ENCODE measurements around the gene ST8SIA5.
A peak's percentile ranks its signal among the peaks of the same experiment; 100 is the strongest.

The ST8SIA5 gene

DNA sequence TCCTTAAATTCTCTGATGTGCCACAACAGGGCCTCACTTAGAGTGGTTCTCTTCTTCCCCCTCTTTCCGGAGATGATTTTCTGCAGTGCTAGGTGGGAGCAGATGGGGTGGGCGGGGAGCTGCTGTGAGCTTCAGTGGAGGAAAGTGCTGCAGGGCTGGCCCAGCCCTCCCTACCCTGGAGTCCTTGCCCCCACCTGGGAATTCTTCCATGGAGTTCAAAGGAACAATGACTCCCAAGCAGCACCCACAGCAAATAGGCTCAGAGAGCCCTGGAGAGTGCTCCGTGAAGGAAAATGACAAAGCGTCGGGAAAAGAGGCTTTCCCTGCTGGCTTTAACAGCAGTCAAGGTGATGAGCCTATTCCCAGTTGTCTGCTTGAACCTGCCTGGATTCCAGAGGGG lies 128.6 kb downstream of the ST8SIA5 start:
- peaks cover 36% of the 10 kb centered on the region for H3K4me1 ChIP-seq (ENCODE audit: insufficient read depth, low read length)
- H3K4me2 ChIP-seq (ENCODE audit: insufficient read depth, low read length): no peak overlapping the region
- H3K36me3 ChIP-seq (ENCODE audit: insufficient read depth, low read length): no peaks in the 10 kb centered on the region
- H3K4me3 ChIP-seq (ENCODE audit: low read depth in 1 of 2, low read length in 2 of 2): no peak overlapping the region
- DNase-seq (no peak), ATAC-seq (ENCODE audit: insufficient read depth, low read depth) (no peak)
- no peaks in the 10 kb centered on the region for H3K27me3 ChIP-seq (ENCODE audit: insufficient read depth, low read length, poor library complexity)
- H3K9ac ChIP-seq (ENCODE audit: low read depth, low read length): no peak overlapping the region
- H4K20me1 ChIP-seq (ENCODE audit: insufficient read depth, low read length): no peaks in the 10 kb centered on the region
- H3K27ac ChIP-seq (ENCODE audit: low read length): no peak overlapping the region
- no peak overlapping the region for H2AFZ ChIP-seq (ENCODE audit: low read depth, low read length)
- TF ChIP-seq, protein P1, sequence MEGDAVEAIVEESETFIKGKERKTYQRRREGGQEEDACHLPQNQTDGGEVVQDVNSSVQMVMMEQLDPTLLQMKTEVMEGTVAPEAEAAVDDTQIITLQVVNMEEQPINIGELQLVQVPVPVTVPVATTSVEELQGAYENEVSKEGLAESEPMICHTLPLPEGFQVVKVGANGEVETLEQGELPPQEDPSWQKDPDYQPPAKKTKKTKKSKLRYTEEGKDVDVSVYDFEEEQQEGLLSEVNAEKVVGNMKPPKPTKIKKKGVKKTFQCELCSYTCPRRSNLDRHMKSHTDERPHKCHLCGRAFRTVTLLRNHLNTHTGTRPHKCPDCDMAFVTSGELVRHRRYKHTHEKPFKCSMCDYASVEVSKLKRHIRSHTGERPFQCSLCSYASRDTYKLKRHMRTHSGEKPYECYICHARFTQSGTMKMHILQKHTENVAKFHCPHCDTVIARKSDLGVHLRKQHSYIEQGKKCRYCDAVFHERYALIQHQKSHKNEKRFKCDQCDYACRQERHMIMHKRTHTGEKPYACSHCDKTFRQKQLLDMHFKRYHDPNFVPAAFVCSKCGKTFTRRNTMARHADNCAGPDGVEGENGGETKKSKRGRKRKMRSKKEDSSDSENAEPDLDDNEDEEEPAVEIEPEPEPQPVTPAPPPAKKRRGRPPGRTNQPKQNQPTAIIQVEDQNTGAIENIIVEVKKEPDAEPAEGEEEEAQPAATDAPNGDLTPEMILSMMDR (IDR thresholded peaks at IDR 0.05; ENCODE audit: borderline replicate concordance, extremely low read depth, low read length, poor library complexity, severe bottlenecking): no peak
- no peak for TF ChIP-seq EZH2 (IDR thresholded peaks at IDR 0.05; ENCODE audit: borderline replicate concordance, low read depth, low read length, severe bottlenecking)
- H3K79me2 ChIP-seq (ENCODE audit: insufficient read depth, low read length): no peaks in the 10 kb centered on the region
- H3K9me3 ChIP-seq (ENCODE audit: insufficient read depth, low read length, severe bottlenecking): no peaks in the 10 kb centered on the region

DNA sequence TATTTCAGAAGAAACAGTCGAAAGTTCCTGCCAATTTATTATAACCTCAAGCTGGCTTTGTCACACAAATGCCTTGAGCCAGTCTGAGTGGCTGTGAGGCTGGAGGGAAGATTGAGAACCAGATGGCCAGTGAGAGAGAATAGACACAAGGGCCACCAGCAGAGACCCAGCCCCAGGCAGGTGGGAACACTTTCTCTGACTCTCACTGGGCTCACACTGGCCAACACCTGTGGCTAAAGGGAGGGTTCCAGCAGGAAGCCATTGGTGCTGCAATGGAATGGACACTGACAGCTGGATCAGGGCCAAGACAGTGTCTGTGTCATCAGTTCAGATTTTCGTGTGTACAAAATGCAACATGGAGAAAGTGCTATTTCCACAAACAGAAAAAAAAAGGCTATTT lies 129.7 kb downstream of the ST8SIA5 start:
- H3K27ac ChIP-seq (ENCODE audit: low read length): no peak overlapping the region
- no peaks in the 10 kb centered on the region for H3K36me3 ChIP-seq (ENCODE audit: insufficient read depth, low read length)
- no peak for ATAC-seq (ENCODE audit: insufficient read depth, low read depth)
- no peaks in the 10 kb centered on the region for H4K20me1 ChIP-seq (ENCODE audit: insufficient read depth, low read length)
- H2AFZ ChIP-seq (ENCODE audit: low read depth, low read length): no peak overlapping the region
- H3K79me2 ChIP-seq (ENCODE audit: insufficient read depth, low read length): no peaks in the 10 kb centered on the region
- no peak overlapping the region for H3K9ac ChIP-seq (ENCODE audit: low read depth, low read length)
- no peak for DNase-seq
- H3K27me3 ChIP-seq (ENCODE audit: insufficient read depth, low read length, poor library complexity): no peaks in the 10 kb centered on the region
- H3K4me3 ChIP-seq (ENCODE audit: low read depth in 1 of 2, low read length in 2 of 2): no peak overlapping the region
- TF ChIP-seq, protein P1 (IDR thresholded peaks at IDR 0.05; ENCODE audit: borderline replicate concordance, extremely low read depth, low read length, poor library complexity, severe bottlenecking): no peak
- TF ChIP-seq EZH2 (IDR thresholded peaks at IDR 0.05; ENCODE audit: borderline replicate concordance, low read depth, low read length, severe bottlenecking): no peak
- no peak overlapping the region for H3K4me2 ChIP-seq (ENCODE audit: insufficient read depth, low read length)
- peaks cover 47% of the 10 kb centered on the region for H3K4me1 ChIP-seq (ENCODE audit: insufficient read depth, low read length)
- H3K9me3 ChIP-seq (ENCODE audit: insufficient read depth, low read length, severe bottlenecking): no peaks in the 10 kb centered on the region

DNA sequence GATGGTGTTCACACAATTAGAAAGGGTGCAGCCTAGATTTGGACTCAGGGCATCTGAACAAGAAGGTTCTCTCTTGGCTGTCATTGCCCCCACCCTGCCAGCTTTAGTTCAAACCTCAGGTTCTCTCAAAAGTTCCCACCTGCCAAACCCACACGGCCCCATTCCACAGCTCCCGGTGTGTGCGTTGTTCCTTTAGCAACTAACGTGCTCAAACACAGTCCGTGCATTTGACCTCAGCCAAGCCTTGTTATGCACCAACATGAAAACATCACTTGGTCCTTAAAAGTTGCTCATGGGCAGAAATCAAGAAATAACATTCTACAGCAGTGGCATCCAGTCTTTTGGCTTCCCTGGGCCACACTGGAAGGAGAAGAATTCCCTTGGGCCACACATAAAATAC lies 131.8 kb downstream of the ST8SIA5 start:
- no peak overlapping the region for H3K4me2 ChIP-seq (ENCODE audit: insufficient read depth, low read length)
- H3K27me3 ChIP-seq (ENCODE audit: insufficient read depth, low read length, poor library complexity): no peaks in the 10 kb centered on the region
- H3K9ac ChIP-seq (ENCODE audit: low read depth, low read length): no peak overlapping the region

More for the DNA sequence above, 131.8 kb downstream of the ST8SIA5 start:
- Histone ChIP-seq H3K79me2 (ENCODE audit: insufficient read depth, low read length) (no peaks in the 10 kb centered on the region), H3K4me1 (ENCODE audit: insufficient read depth, low read length) (peaks cover 57% of the 10 kb centered on the region), H3K4me3 (ENCODE audit: low read depth in 1 of 2, low read length in 2 of 2) (no peak overlapping the region), H3K36me3 (ENCODE audit: insufficient read depth, low read length) (no peaks in the 10 kb centered on the region), H2AFZ (ENCODE audit: low read depth, low read length) (no peak overlapping the region), H3K27ac (ENCODE audit: low read length) (peak overlapping the region; percentile 95), H3K9me3 (ENCODE audit: insufficient read depth, low read length, severe bottlenecking) (no peaks in the 10 kb centered on the region), H4K20me1 (ENCODE audit: insufficient read depth, low read length) (no peaks in the 10 kb centered on the region)
- DNase-seq (no peak), ATAC-seq (ENCODE audit: insufficient read depth, low read depth) (no peak)
- TF ChIP-seq, protein P1 (IDR thresholded peaks at IDR 0.05; ENCODE audit: borderline replicate concordance, extremely low read depth, low read length, poor library complexity, severe bottlenecking): no peak
- TF ChIP-seq EZH2 (IDR thresholded peaks at IDR 0.05; ENCODE audit: borderline replicate concordance, low read depth, low read length, severe bottlenecking): no peak
